ENCODE measurements around the gene ASIC4. TPM values are rescaled to one million over a fixed set of nuclear protein-coding genes. Genes with fewer than 3 reads are reported as not detected.
A peak's percentile ranks its signal among the peaks of the same experiment; 100 is the strongest.

ASIC4 gene
- total and polyA plus RNA-seq, 2 of the 13 experiments (the other 11 are each of a cell fraction or from before 2014, with no cell fraction given), result 0.03 TPM; not detected in 1

DNA sequence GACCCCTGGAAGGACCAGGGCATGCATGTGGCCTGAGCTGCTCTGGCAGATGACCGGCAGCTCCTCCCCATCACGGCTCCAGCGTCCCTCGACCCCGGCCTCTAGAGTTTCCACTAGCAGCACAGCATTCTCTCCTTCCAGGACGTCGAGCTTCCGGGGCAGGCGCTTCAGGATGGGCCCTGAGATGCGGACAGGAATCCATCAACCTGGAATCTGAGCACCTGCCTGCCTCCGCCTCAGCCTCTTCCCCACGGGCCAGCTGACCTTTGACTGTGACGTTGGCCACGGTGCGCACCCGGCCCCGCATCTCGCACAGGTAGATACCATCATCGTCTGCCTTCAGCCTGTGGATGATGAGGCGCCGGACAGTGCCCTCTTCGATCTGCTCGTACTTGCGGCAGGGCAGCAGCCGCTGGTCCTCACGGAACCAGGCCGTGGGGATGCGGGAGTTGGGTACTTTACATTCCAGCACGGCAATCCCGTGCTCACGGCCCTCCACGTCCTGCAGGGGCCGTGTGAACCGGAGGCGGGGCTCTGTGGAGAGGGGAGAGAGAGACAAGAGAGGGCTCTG is 53.6 kb downstream of the ASIC4 start (continued):
- TF ChIP-seq NAIF1 (CRISPR knock-in tag; IDR thresholded peaks at IDR 0.05; ENCODE audit: borderline replicate concordance) (no peak), SP5 (CRISPR knock-in tag; IDR thresholded peaks at IDR 0.05; ENCODE audit: borderline replicate concordance, low read depth) (no peak), NRL (CRISPR knock-in tag; IDR thresholded peaks at IDR 0.05; ENCODE audit: borderline replicate concordance) (peak; percentile 21; the same call in 1 of the 2 replicates), ZNF773 (CRISPR knock-in tag; IDR thresholded peaks at IDR 0.05; ENCODE audit: borderline replicate concordance) (no peak), ZNF761 (CRISPR knock-in tag; conservative IDR thresholded peaks at IDR 0.05) (no peak), SUZ12 (IDR thresholded peaks at IDR 0.05; ENCODE audit: low read depth, low read length) (no peak), CHD2 (IDR thresholded peaks at IDR 0.05; ENCODE audit: low read depth, low read length) (no peak), ARNT2 (CRISPR knock-in tag; IDR thresholded peaks at IDR 0.05; ENCODE audit: low read depth) (no peak), ZC3H4 (CRISPR knock-in tag; IDR thresholded peaks at IDR 0.05; ENCODE audit: borderline replicate concordance) (no peak), TP53 (CRISPR knock-in tag; conservative IDR thresholded peaks at IDR 0.05) (no peak), ARID2 (CRISPR knock-in tag; IDR thresholded peaks at IDR 0.05; ENCODE audit: borderline replicate concordance) (no peak), CC2D1A (CRISPR knock-in tag; IDR thresholded peaks at IDR 0.05) (no peak), FLYWCH1 (CRISPR knock-in tag; IDR thresholded peaks at IDR 0.05) (no peak), ZNF292 (CRISPR knock-in tag; IDR thresholded peaks at IDR 0.05; ENCODE audit: borderline replicate concordance, low read depth) (no peak), ATF7 (IDR thresholded peaks at IDR 0.05) (no peak), ATF7 (CRISPR knock-in tag; IDR thresholded peaks at IDR 0.05) (no peak), IRF2 (CRISPR knock-in tag; IDR thresholded peaks at IDR 0.05) (no peak), MATR3 (CRISPR knock-in tag; IDR thresholded peaks at IDR 0.05) (no peak), ZNF337 (CRISPR knock-in tag; IDR thresholded peaks at IDR 0.05; ENCODE audit: borderline replicate concordance, low read depth) (no peak), KAT7 (CRISPR knock-in tag; IDR thresholded peaks at IDR 0.05; ENCODE audit: borderline replicate concordance) (no peak), IKZF1 (IDR thresholded peaks at IDR 0.05) (no peak), ZNF136 (CRISPR knock-in tag; IDR thresholded peaks at IDR 0.05; ENCODE audit: low read depth) (no peak), ZNF138 (CRISPR knock-in tag; IDR thresholded peaks at IDR 0.05; ENCODE audit: low read depth) (no peak), ADNP (CRISPR knock-in tag; IDR thresholded peaks at IDR 0.05) (no peak), JUNB (CRISPR knock-in tag; IDR thresholded peaks at IDR 0.05; ENCODE audit: borderline replicate concordance) (no peak), MTA1 (CRISPR knock-in tag; IDR thresholded peaks at IDR 0.05; ENCODE audit: borderline replicate concordance) (no peak; the same call in 1 of the 2 replicates), PPARG (CRISPR knock-in tag; conservative IDR thresholded peaks at IDR 0.05) (no peak), ZNF788 (CRISPR knock-in tag; IDR thresholded peaks at IDR 0.05; ENCODE audit: borderline replicate concordance) (peak; percentile 45; the same call in 1 of the 2 replicates), BHLHE40 (IDR thresholded peaks at IDR 0.05; ENCODE audit: low read length) (no peak)
- TF ChIP-seq, protein P1, sequence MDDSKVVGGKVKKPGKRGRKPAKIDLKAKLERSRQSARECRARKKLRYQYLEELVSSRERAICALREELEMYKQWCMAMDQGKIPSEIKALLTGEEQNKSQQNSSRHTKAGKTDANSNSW (CRISPR knock-in tag; IDR thresholded peaks at IDR 0.05; ENCODE audit: borderline replicate concordance), result no peak
- TF ChIP-seq, protein P2, sequence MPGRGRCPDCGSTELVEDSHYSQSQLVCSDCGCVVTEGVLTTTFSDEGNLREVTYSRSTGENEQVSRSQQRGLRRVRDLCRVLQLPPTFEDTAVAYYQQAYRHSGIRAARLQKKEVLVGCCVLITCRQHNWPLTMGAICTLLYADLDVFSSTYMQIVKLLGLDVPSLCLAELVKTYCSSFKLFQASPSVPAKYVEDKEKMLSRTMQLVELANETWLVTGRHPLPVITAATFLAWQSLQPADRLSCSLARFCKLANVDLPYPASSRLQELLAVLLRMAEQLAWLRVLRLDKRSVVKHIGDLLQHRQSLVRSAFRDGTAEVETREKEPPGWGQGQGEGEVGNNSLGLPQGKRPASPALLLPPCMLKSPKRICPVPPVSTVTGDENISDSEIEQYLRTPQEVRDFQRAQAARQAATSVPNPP (CRISPR knock-in tag; IDR thresholded peaks at IDR 0.05), result no peak
- TF ChIP-seq, protein P3, sequence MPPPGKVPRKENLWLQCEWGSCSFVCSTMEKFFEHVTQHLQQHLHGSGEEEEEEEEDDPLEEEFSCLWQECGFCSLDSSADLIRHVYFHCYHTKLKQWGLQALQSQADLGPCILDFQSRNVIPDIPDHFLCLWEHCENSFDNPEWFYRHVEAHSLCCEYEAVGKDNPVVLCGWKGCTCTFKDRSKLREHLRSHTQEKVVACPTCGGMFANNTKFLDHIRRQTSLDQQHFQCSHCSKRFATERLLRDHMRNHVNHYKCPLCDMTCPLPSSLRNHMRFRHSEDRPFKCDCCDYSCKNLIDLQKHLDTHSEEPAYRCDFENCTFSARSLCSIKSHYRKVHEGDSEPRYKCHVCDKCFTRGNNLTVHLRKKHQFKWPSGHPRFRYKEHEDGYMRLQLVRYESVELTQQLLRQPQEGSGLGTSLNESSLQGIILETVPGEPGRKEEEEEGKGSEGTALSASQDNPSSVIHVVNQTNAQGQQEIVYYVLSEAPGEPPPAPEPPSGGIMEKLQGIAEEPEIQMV (CRISPR knock-in tag; IDR thresholded peaks at IDR 0.05; ENCODE audit: low read depth), result no peak

All from HepG2 (cell line).